HepG2 (cell line): Measurements from ENCODE around the gene ZNF512B. TPM values are rescaled to one million over a fixed set of nuclear protein-coding genes. Genes with fewer than 3 reads are reported as not detected.
A peak's percentile ranks its signal among the peaks of the same experiment; 100 is the strongest.

ENCODE experiments used
- MED13 ChIP-seq: sonication (generic); formaldehyde crosslinking; IDR thresholded peaks from 2 replicates; pipeline ENCODE4 v1.5.0; 2020; ENCODE audit warnings: missing genetic modification reagents
- SIN3B ChIP-seq: fragments of 150-350 bp; IDR thresholded peaks from 2 replicates; pipeline ENCODE4 v1.6.1; 2014; ENCODE audit warnings: low read length
- ZNF343 ChIP-seq: sonication (generic); formaldehyde crosslinking; IDR thresholded peaks from 2 replicates; pipeline ENCODE4 v1.4.0; 2020; ENCODE audit warnings: mild to moderate bottlenecking, missing genetic modification reagents
- polyA plus RNA-seq, 8 experiments: library from polyadenylated mRNA; depleted of rRNA in 3 of 8; stranded (reverse) in 7 of 8; unstranded in 1 of 8; fragments of >200 nt; fragmentation: Illumina TruSeq in 4 of 8; extraction: Trizol in 4 of 8; gene quantifications; 2 replicates each; pipeline versions ENCODE4 v1.2.1 to v1.2.3, GENCODE V29; 2011 to 2016; ENCODE audit warnings: low read depth in 4 of 8, missing spikeins in 1 of 8, mixed read lengths in 1 of 8; ENCODE audit not compliant: insufficient read depth in 1 of 8
- total RNA-seq, 5 experiments: library from RNA; depleted of rRNA; stranded (reverse); fragments of >200 nt; fragmentation: Illumina TruSeq; extraction: Trizol; gene quantifications; 2 replicates each; pipeline ENCODE4 v1.2.3, GENCODE V29; 2016; ENCODE audit warnings: low read depth in 1 of 5
- TF ChIP-seq, protein P1 (sequence below): sonication (generic); formaldehyde crosslinking; IDR thresholded peaks from 2 replicates; pipeline ENCODE4 v1.9.0; 2021; ENCODE audit warnings: mild to moderate bottlenecking, missing genetic modification reagents
- TF ChIP-seq, protein P2 (sequence below): sonication (generic); formaldehyde crosslinking; IDR thresholded peaks from 2 replicates; pipeline ENCODE4 v1.5.0; 2020; ENCODE audit warnings: missing genetic modification reagents
- TF ChIP-seq, protein P3 (sequence below): sonication (generic); formaldehyde crosslinking; IDR thresholded peaks from 2 replicates; pipeline ENCODE4 v1.9.0; 2022; ENCODE audit warnings: missing genetic modification reagents, mild to moderate bottlenecking, borderline replicate concordance
- TF ChIP-seq, protein P4 (sequence below), 2 experiments: fragments of 450-650 bp in 1 of 2; sonication (generic) in 1 of 2; formaldehyde crosslinking in 1 of 2; IDR thresholded peaks; 2 replicates each; pipeline versions ENCODE4 v1.6.1 to v1.8.0; 2016 to 2022; ENCODE audit warnings: antibody characterized with exemption in 1 of 2, mild to moderate bottlenecking in 1 of 2, missing genetic modification reagents in 1 of 2

The ZNF512B gene
- total and polyA plus RNA-seq, 2 of the 13 experiments (the other 11 are each of a cell fraction or from before 2014, with no cell fraction given) = 11.5 to 30.6 TPM

DNA sequence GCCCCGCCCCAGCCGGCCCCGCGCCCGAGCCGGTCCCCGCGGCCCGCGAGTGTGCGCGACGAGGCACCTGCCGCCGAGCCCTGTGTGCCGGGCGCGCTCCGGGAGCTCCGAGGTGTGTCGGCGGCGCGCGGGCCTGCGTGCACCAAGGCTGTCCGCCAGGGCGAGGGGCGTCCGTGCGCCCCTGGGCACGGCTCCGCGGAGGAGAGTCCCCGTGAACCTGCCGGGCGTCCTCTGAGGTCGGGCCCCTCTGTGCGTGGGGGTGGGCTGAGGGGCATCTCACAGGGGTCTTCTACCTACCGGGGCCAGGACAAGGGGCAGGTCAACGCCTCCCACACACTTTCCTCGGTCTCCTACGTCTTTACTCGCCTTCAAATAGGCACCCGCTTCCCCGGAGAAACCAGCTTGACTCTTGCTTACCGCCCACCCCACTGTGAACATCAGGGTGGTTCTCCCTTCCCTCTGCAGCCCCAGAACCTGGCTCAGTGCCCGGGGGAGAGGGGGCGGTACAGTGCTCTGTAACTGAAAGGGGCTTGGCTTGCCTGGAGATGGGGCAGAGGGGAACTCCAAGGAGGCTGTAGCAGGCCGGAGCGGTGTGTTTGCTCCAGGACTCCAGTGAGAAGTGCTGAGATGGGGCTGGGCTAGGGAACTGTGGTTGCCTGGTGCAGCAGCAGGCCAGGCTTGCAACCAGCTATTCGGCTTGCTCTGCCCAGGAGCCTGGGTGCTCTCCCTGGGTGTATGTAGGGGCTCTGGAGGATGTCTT lies 10.0 kb upstream of the ZNF512B start, which contains the start of gene SAMD10 (continued):
- TF ChIP-seq, protein P1, sequence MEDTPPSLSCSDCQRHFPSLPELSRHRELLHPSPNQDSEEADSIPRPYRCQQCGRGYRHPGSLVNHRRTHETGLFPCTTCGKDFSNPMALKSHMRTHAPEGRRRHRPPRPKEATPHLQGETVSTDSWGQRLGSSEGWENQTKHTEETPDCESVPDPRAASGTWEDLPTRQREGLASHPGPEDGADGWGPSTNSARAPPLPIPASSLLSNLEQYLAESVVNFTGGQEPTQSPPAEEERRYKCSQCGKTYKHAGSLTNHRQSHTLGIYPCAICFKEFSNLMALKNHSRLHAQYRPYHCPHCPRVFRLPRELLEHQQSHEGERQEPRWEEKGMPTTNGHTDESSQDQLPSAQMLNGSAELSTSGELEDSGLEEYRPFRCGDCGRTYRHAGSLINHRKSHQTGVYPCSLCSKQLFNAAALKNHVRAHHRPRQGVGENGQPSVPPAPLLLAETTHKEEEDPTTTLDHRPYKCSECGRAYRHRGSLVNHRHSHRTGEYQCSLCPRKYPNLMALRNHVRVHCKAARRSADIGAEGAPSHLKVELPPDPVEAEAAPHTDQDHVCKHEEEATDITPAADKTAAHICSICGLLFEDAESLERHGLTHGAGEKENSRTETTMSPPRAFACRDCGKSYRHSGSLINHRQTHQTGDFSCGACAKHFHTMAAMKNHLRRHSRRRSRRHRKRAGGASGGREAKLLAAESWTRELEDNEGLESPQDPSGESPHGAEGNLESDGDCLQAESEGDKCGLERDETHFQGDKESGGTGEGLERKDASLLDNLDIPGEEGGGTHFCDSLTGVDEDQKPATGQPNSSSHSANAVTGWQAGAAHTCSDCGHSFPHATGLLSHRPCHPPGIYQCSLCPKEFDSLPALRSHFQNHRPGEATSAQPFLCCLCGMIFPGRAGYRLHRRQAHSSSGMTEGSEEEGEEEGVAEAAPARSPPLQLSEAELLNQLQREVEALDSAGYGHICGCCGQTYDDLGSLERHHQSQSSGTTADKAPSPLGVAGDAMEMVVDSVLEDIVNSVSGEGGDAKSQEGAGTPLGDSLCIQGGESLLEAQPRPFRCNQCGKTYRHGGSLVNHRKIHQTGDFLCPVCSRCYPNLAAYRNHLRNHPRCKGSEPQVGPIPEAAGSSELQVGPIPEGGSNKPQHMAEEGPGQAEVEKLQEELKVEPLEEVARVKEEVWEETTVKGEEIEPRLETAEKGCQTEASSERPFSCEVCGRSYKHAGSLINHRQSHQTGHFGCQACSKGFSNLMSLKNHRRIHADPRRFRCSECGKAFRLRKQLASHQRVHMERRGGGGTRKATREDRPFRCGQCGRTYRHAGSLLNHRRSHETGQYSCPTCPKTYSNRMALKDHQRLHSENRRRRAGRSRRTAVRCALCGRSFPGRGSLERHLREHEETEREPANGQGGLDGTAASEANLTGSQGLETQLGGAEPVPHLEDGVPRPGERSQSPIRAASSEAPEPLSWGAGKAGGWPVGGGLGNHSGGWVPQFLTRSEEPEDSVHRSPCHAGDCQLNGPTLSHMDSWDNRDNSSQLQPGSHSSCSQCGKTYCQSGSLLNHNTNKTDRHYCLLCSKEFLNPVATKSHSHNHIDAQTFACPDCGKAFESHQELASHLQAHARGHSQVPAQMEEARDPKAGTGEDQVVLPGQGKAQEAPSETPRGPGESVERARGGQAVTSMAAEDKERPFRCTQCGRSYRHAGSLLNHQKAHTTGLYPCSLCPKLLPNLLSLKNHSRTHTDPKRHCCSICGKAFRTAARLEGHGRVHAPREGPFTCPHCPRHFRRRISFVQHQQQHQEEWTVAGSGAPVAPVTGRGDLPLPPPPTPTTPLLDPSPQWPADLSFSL (CRISPR knock-in tag) = no peak
- no peak for TF ChIP-seq MED13 (CRISPR knock-in tag)
- TF ChIP-seq, protein P2, sequence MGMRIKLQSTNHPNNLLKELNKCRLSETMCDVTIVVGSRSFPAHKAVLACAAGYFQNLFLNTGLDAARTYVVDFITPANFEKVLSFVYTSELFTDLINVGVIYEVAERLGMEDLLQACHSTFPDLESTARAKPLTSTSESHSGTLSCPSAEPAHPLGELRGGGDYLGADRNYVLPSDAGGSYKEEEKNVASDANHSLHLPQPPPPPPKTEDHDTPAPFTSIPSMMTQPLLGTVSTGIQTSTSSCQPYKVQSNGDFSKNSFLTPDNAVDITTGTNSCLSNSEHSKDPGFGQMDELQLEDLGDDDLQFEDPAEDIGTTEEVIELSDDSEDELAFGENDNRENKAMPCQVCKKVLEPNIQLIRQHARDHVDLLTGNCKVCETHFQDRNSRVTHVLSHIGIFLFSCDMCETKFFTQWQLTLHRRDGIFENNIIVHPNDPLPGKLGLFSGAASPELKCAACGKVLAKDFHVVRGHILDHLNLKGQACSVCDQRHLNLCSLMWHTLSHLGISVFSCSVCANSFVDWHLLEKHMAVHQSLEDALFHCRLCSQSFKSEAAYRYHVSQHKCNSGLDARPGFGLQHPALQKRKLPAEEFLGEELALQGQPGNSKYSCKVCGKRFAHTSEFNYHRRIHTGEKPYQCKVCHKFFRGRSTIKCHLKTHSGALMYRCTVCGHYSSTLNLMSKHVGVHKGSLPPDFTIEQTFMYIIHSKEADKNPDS (CRISPR knock-in tag) = no peak
- TF ChIP-seq ZNF343 (CRISPR knock-in tag) = no peak
- TF ChIP-seq, protein P3, sequence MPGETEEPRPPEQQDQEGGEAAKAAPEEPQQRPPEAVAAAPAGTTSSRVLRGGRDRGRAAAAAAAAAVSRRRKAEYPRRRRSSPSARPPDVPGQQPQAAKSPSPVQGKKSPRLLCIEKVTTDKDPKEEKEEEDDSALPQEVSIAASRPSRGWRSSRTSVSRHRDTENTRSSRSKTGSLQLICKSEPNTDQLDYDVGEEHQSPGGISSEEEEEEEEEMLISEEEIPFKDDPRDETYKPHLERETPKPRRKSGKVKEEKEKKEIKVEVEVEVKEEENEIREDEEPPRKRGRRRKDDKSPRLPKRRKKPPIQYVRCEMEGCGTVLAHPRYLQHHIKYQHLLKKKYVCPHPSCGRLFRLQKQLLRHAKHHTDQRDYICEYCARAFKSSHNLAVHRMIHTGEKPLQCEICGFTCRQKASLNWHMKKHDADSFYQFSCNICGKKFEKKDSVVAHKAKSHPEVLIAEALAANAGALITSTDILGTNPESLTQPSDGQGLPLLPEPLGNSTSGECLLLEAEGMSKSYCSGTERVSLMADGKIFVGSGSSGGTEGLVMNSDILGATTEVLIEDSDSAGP = 0 out of 2 replicates have a peak, but pooled peaks have one; percentile 2
- TF ChIP-seq, protein P4, sequence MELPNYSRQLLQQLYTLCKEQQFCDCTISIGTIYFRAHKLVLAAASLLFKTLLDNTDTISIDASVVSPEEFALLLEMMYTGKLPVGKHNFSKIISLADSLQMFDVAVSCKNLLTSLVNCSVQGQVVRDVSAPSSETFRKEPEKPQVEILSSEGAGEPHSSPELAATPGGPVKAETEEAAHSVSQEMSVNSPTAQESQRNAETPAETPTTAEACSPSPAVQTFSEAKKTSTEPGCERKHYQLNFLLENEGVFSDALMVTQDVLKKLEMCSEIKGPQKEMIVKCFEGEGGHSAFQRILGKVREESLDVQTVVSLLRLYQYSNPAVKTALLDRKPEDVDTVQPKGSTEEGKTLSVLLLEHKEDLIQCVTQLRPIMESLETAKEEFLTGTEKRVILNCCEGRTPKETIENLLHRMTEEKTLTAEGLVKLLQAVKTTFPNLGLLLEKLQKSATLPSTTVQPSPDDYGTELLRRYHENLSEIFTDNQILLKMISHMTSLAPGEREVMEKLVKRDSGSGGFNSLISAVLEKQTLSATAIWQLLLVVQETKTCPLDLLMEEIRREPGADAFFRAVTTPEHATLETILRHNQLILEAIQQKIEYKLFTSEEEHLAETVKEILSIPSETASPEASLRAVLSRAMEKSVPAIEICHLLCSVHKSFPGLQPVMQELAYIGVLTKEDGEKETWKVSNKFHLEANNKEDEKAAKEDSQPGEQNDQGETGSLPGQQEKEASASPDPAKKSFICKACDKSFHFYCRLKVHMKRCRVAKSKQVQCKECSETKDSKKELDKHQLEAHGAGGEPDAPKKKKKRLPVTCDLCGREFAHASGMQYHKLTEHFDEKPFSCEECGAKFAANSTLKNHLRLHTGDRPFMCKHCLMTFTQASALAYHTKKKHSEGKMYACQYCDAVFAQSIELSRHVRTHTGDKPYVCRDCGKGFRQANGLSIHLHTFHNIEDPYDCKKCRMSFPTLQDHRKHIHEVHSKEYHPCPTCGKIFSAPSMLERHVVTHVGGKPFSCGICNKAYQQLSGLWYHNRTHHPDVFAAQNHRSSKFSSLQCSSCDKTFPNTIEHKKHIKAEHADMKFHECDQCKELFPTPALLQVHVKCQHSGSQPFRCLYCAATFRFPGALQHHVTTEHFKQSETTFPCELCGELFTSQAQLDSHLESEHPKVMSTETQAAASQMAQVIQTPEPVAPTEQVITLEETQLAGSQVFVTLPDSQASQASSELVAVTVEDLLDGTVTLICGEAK (IDR thresholded peaks at IDR 0.05) = no peak
- TF ChIP-seq, protein P4 (CRISPR knock-in tag; IDR thresholded peaks at IDR 0.05) = peak; percentile 35; the same call in 1 of the 2 replicates
- no peak for TF ChIP-seq SIN3B
